SU-DHL-6 (cell line): Measurements from ENCODE around the gene PRSS37.

Experiments used
- H2AFZ ChIP-seq: fragments of 200-600 bp; sonication (generic); 2 replicates; pipeline ENCODE4 v1.6.1; 2014; ENCODE audit warnings: low read depth, mild to moderate bottlenecking, moderate library complexity, mixed read lengths, antibody characterized with exemption, low read length; ENCODE audit not compliant: severe bottlenecking
- H3F3A ChIP-seq: fragments of 200-600 bp; shearing (Covaris generic); 2 replicates; pipeline ENCODE4 v1.6.0; 2016; ENCODE audit warnings: antibody characterized with exemption, mild to moderate bottlenecking; ENCODE audit not compliant: insufficient read depth
- H3K27ac ChIP-seq: fragments of 200-600 bp; sonication (generic); 2 replicates; pipeline ENCODE4 v1.5.1; 2016; ENCODE audit warnings: low read depth, mild to moderate bottlenecking, low read length, moderate library complexity, mixed read lengths
- H3K27me3 ChIP-seq: fragments of 200-600 bp; sonication (generic), shearing (Covaris generic); 2 replicates; pipeline ENCODE4 v1.6.0; 2014; ENCODE audit warnings: mild to moderate bottlenecking, low read length
- H3K36me3 ChIP-seq: fragments of 200-600 bp; sonication (generic); 2 replicates; pipeline ENCODE4 v1.6.1; 2014; ENCODE audit warnings: mild to moderate bottlenecking, low read length, mixed read lengths
- H3K4me2 ChIP-seq: fragments of 300-600, 200-600 bp; shearing (Covaris generic), sonication (generic); 2 replicates; pipeline ENCODE4 v1.6.0; 2014; ENCODE audit warnings: low read length, low read depth, mild to moderate bottlenecking; ENCODE audit not compliant: poor library complexity, severe bottlenecking
- H3K4me3 ChIP-seq: fragments of 200-600 bp; sonication (generic); 2 replicates; pipeline ENCODE4 v1.5.1; 2014; ENCODE audit warnings: antibody characterized with exemption, low read length, mild to moderate bottlenecking, mixed read lengths; ENCODE audit not compliant: insufficient read depth, poor library complexity, severe bottlenecking
- H3K79me2 ChIP-seq: fragments of 200-600 bp; sonication (generic); 2 replicates; pipeline ENCODE4 v1.6.1; 2014; ENCODE audit warnings: mild to moderate bottlenecking, low read length, moderate library complexity; ENCODE audit not compliant: insufficient read depth
- H3K9ac ChIP-seq: fragments of 200-600 bp; sonication (generic); 2 replicates; pipeline ENCODE4 v1.7.0; 2014; ENCODE audit warnings: mild to moderate bottlenecking, low read length
- H3K9me2 ChIP-seq: fragments of 200-600 bp; sonication (generic); replicated peaks from 2 replicates; pipeline ENCODE4 v1.6.1; 2014; ENCODE audit warnings: low read length; ENCODE audit not compliant: insufficient read depth
- H3K9me3 ChIP-seq: fragments of 200-600 bp; sonication (generic); 2 replicates; pipeline ENCODE4 v1.6.1; 2014; ENCODE audit warnings: low read length, mixed read lengths; ENCODE audit not compliant: insufficient read depth
- H4K20me1 ChIP-seq: fragments of 200-600 bp; sonication (generic); 2 replicates; pipeline ENCODE4 v1.6.1; 2014; ENCODE audit warnings: low read depth, mild to moderate bottlenecking, antibody characterized with exemption, low read length, moderate library complexity, mixed read lengths
- CTCF ChIP-seq: fragments of 200-600 bp; sonication (generic); IDR thresholded peaks from one replicate; pipeline ENCODE4 v1.5.1; 2017; ENCODE audit warnings: antibody characterized with exemption, mild to moderate bottlenecking, low read length, moderate library complexity; ENCODE audit not compliant: insufficient read depth, poor library complexity, severe bottlenecking
- EZH2phosphoT487 ChIP-seq: fragments of 200-600 bp; sonication (generic), shearing (Covaris generic); conservative IDR thresholded peaks from 2 replicates; pipeline ENCODE4 v1.6.1; 2018; ENCODE audit warnings: mild to moderate bottlenecking, antibody characterized with exemption, low read length, moderate library complexity, mixed read lengths

PRSS37 gene

DNA sequence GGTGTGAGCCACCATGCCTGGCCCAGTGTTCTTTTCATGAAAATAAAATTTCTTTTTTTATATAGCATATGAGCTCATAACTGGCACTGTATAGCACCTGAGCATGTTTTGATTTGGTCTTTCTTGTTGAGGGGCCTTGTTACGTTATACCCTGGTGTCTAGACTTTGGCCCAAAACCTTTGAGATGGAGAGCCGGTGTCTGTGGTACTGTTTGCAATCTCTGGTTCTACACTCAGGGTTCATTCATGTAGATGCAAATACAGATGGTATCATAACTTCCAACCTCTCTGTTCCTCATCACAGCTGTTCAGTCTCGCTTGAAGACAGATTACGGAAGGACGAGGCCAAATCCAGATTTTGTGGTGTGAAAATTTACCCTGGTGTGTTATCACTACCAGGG is 51.4 kb downstream of the PRSS37 start, which contains the start of gene TAS2R5:
TAS2R5 (plus strand) TSS at position 301 of the 400 bp plus-strand sequence. CDS start 145 bp downstream, outside the sequence.
- H3K4me2 ChIP-seq = no peak within 1 kb of the TSS
- H3K9ac ChIP-seq = no peak within 1 kb of the TSS
- TF ChIP-seq CTCF = no peak
- TF ChIP-seq EZH2phosphoT487 = no peak
- no peaks in the 10 kb centered on the region for H3K9me2 ChIP-seq
- H4K20me1 ChIP-seq = no peaks in the 10 kb centered on the region
- H2AFZ ChIP-seq = no peak within 1 kb of the TSS
- H3K27me3 ChIP-seq = no peaks in the 10 kb centered on the region
- H3F3A ChIP-seq = no peaks in the 10 kb centered on the region
- no peak within 1 kb of the TSS for H3K4me3 ChIP-seq
- H3K79me2 ChIP-seq = no peaks in the 10 kb centered on the region; the same call in 1 of the 2 replicates
- no peaks in the 10 kb centered on the region for H3K36me3 ChIP-seq
- no peaks in the 10 kb centered on the region for H3K9me3 ChIP-seq
- no peak within 1 kb of the TSS for H3K27ac ChIP-seq

- no peak overlapping the region for H2AFZ ChIP-seq
- no peaks in the 10 kb centered on the region for H3F3A ChIP-seq
- no peaks in the 10 kb centered on the region for H3K9me2 ChIP-seq
- H3K9ac ChIP-seq = no peak overlapping the region
- no peak overlapping the region for H3K27ac ChIP-seq
- no peaks in the 10 kb centered on the region for H3K27me3 ChIP-seq
- H4K20me1 ChIP-seq = no peaks in the 10 kb centered on the region
- H3K36me3 ChIP-seq = no peaks in the 10 kb centered on the region
- H3K79me2 ChIP-seq = no peaks in the 10 kb centered on the region; the same call in 1 of the 2 replicates
- no peaks in the 10 kb centered on the region for H3K9me3 ChIP-seq
- TF ChIP-seq CTCF (no peak), EZH2phosphoT487 (no peak)
- no peak overlapping the region for H3K4me2 ChIP-seq
- H3K4me3 ChIP-seq = no peak overlapping the region
Measured at GRCh38 chr7:141788296-141788695, 53.0 kb downstream of the PRSS37 start.
